Osteoblast (primary cell): Measurements from ENCODE around the gene ZNF710. TPM values are rescaled to one million over a fixed set of nuclear protein-coding genes. Genes with fewer than 3 reads are reported as not detected.

Experiments used
- DNase-seq: peaks from one replicate; pipeline ENCODE4 v3.0.0; 2011; ENCODE audit warnings: low spot score, mixed read lengths; ENCODE audit not compliant: insufficient read length; ENCODE audit errors: missing footprints
- H2AFZ ChIP-seq: 2 replicates; pipeline ENCODE4 v1.6.0; 2011; ENCODE audit warnings: mild to moderate bottlenecking, low read length
- H3K27ac ChIP-seq: 2 replicates; pipeline ENCODE4 v1.5.1; 2011; ENCODE audit warnings: mild to moderate bottlenecking, low read depth, low read length, moderate library complexity
- H3K27me3 ChIP-seq: 2 replicates; pipeline ENCODE4 v1.6.0; 2012; ENCODE audit warnings: mild to moderate bottlenecking, control low read depth, inconsistent platforms, low read length, moderate library complexity; ENCODE audit not compliant: insufficient read depth
- H3K36me3 ChIP-seq: 2 replicates; pipeline ENCODE4 v1.5.1; 2011; ENCODE audit warnings: mild to moderate bottlenecking, low read length, control low read depth, moderate library complexity; ENCODE audit not compliant: insufficient read depth
- H3K4me1 ChIP-seq: 2 replicates; pipeline ENCODE4 v1.5.1; 2011; ENCODE audit warnings: mild to moderate bottlenecking, low read length, control low read depth, moderate library complexity; ENCODE audit not compliant: insufficient read depth
- H3K4me2 ChIP-seq: 2 replicates; pipeline ENCODE4 v1.6.0; 2011; ENCODE audit warnings: mild to moderate bottlenecking, low read length; ENCODE audit not compliant: insufficient read depth
- H3K4me3 ChIP-seq: fragments of 200-600 bp; sonication (generic); 3 replicates; pipeline ENCODE4 v1.5.1; 2012; ENCODE audit warnings: mild to moderate bottlenecking, low read length, inconsistent platforms; ENCODE audit not compliant: insufficient read depth
- H3K79me2 ChIP-seq: 2 replicates; pipeline ENCODE4 v1.6.0; 2012; ENCODE audit warnings: mild to moderate bottlenecking, low read length, control low read depth, inconsistent platforms; ENCODE audit not compliant: insufficient read depth
- H3K9me3 ChIP-seq: 2 replicates; pipeline ENCODE4 v1.5.1; 2011; ENCODE audit warnings: low read depth, low read length, control low read depth
- H4K20me1 ChIP-seq: 2 replicates; pipeline ENCODE4 v1.6.0; 2012; ENCODE audit warnings: mild to moderate bottlenecking, low read length, control low read depth; ENCODE audit not compliant: insufficient read depth
- total RNA-seq: library from RNA; depleted of rRNA; stranded (reverse); fragments of >200 nt; gene quantifications from 2 replicates; pipeline ENCODE4 v1.2.3, GENCODE V29; 2012
- TF ChIP-seq, protein P1 (sequence below): IDR thresholded peaks from 2 replicates; pipeline ENCODE4 v1.5.1; 2011; ENCODE audit warnings: mild to moderate bottlenecking, low read depth, low read length, moderate library complexity; ENCODE audit errors: extremely low read depth

Gene ZNF710
- total RNA-seq, 1 donor = 10.9 TPM

GRCh38 chr15:89963301-89964231 is 37.6 kb upstream of the ZNF710 start:
- H4K20me1 ChIP-seq = no peaks in the 10 kb centered on the region
- no peaks in the 10 kb centered on the region for H3K79me2 ChIP-seq
- no peaks in the 10 kb centered on the region for H3K27me3 ChIP-seq
- H3K4me2 ChIP-seq = no peak overlapping the region
- H3K9me3 ChIP-seq = no peaks in the 10 kb centered on the region
- DNase-seq = peak; percentile 6
- H3K4me1 ChIP-seq = no peaks in the 10 kb centered on the region
- H2AFZ ChIP-seq = no peak overlapping the region
- H3K27ac ChIP-seq = no peak overlapping the region
- no peak overlapping the region for H3K4me3 ChIP-seq
- H3K36me3 ChIP-seq = no peaks in the 10 kb centered on the region
- TF ChIP-seq, protein P1, sequence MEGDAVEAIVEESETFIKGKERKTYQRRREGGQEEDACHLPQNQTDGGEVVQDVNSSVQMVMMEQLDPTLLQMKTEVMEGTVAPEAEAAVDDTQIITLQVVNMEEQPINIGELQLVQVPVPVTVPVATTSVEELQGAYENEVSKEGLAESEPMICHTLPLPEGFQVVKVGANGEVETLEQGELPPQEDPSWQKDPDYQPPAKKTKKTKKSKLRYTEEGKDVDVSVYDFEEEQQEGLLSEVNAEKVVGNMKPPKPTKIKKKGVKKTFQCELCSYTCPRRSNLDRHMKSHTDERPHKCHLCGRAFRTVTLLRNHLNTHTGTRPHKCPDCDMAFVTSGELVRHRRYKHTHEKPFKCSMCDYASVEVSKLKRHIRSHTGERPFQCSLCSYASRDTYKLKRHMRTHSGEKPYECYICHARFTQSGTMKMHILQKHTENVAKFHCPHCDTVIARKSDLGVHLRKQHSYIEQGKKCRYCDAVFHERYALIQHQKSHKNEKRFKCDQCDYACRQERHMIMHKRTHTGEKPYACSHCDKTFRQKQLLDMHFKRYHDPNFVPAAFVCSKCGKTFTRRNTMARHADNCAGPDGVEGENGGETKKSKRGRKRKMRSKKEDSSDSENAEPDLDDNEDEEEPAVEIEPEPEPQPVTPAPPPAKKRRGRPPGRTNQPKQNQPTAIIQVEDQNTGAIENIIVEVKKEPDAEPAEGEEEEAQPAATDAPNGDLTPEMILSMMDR = no peak

DNA sequence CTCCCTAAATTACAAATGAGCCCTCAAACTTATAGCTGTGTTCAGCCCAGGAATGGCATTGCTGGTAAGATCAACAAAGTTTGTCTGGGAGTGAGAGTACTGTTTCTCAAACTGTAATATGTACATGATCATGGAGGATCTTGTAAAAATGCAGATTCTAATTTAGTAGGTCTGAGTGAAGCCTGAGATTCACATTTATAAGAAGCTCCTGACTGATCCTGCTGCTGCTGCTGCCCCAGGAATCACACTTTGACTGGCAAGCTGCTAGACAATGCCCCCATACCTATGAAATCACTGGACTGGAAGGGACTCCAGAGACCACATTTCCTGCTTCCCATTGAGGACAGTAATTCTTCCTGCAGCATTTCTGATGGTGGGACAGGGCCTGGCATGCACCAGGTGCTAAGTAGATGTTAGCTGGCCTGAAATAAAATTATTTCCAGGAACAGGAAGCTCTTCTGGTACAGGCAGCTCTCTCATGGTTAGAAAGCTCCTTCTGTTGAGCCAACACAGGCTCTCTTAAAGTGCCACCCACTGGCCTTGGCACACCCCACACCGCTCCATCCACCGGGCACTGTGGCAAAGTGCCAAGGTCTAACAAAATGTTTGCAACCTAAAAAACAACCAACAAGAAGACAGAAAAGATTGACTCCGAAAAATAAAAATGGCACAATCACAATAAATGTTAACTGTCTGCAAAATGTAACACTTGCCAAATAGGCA is 36.7 kb upstream of the ZNF710 start:
- Histone ChIP-seq H3K27ac (no peak overlapping the region), H3K79me2 (no peaks in the 10 kb centered on the region), H2AFZ (no peak overlapping the region), H3K4me2 (no peak overlapping the region), H3K36me3 (no peaks in the 10 kb centered on the region), H3K4me1 (no peaks in the 10 kb centered on the region), H3K27me3 (no peaks in the 10 kb centered on the region), H3K9me3 (no peaks in the 10 kb centered on the region), H4K20me1 (no peaks in the 10 kb centered on the region), H3K4me3 (no peak overlapping the region)
- TF ChIP-seq, protein P1 = no peak
- no peak for DNase-seq

- H3K4me3 ChIP-seq = no peak overlapping the region
- no peak overlapping the region for H3K27ac ChIP-seq
- no peaks in the 10 kb centered on the region for H3K4me1 ChIP-seq
- H4K20me1 ChIP-seq = no peaks in the 10 kb centered on the region
- H3K4me2 ChIP-seq = no peak overlapping the region
- no peaks in the 10 kb centered on the region for H3K79me2 ChIP-seq
- H3K27me3 ChIP-seq = no peaks in the 10 kb centered on the region
- TF ChIP-seq, protein P1 = no peak
- no peak overlapping the region for H2AFZ ChIP-seq
- no peaks in the 10 kb centered on the region for H3K36me3 ChIP-seq
- no peak for DNase-seq
- H3K9me3 ChIP-seq = no peaks in the 10 kb centered on the region
Measured at GRCh38 chr15:89967881-89968280, 33.2 kb upstream of the ZNF710 start.

- no peak overlapping the region for H3K27ac ChIP-seq
- no peak overlapping the region for H3K4me2 ChIP-seq
- TF ChIP-seq, protein P1 = peak; percentile 77
- no peaks in the 10 kb centered on the region for H3K9me3 ChIP-seq
- H3K27me3 ChIP-seq = no peaks in the 10 kb centered on the region
- no peaks in the 10 kb centered on the region for H3K4me1 ChIP-seq
- H3K36me3 ChIP-seq = no peaks in the 10 kb centered on the region
- H4K20me1 ChIP-seq = no peaks in the 10 kb centered on the region
- peak; percentile 91 for DNase-seq
- H3K79me2 ChIP-seq = no peaks in the 10 kb centered on the region
- no peak overlapping the region for H2AFZ ChIP-seq
- H3K4me3 ChIP-seq = no peak overlapping the region
Measured at GRCh38 chr15:89971592-89971997, 29.5 kb upstream of the ZNF710 start.
